ENCODE results near the gene AATF.

Gene AATF

GRCh38 chr17:36932383-36932693 is 16.4 kb upstream of the AATF start:
- no peak overlapping the region for H3K27ac ChIP-seq
- TF ChIP-seq, protein P1, sequence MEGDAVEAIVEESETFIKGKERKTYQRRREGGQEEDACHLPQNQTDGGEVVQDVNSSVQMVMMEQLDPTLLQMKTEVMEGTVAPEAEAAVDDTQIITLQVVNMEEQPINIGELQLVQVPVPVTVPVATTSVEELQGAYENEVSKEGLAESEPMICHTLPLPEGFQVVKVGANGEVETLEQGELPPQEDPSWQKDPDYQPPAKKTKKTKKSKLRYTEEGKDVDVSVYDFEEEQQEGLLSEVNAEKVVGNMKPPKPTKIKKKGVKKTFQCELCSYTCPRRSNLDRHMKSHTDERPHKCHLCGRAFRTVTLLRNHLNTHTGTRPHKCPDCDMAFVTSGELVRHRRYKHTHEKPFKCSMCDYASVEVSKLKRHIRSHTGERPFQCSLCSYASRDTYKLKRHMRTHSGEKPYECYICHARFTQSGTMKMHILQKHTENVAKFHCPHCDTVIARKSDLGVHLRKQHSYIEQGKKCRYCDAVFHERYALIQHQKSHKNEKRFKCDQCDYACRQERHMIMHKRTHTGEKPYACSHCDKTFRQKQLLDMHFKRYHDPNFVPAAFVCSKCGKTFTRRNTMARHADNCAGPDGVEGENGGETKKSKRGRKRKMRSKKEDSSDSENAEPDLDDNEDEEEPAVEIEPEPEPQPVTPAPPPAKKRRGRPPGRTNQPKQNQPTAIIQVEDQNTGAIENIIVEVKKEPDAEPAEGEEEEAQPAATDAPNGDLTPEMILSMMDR (conservative IDR thresholded peaks at IDR 0.05; ENCODE audit: low read depth) = no peak
- POLR2A ChIA-PET (ENCODE audit: low non-redundant PET) = no interaction called here
- CTCF ChIA-PET = no interaction called here
- no peak for DNase-seq (ENCODE audit: low spot score)

DNA sequence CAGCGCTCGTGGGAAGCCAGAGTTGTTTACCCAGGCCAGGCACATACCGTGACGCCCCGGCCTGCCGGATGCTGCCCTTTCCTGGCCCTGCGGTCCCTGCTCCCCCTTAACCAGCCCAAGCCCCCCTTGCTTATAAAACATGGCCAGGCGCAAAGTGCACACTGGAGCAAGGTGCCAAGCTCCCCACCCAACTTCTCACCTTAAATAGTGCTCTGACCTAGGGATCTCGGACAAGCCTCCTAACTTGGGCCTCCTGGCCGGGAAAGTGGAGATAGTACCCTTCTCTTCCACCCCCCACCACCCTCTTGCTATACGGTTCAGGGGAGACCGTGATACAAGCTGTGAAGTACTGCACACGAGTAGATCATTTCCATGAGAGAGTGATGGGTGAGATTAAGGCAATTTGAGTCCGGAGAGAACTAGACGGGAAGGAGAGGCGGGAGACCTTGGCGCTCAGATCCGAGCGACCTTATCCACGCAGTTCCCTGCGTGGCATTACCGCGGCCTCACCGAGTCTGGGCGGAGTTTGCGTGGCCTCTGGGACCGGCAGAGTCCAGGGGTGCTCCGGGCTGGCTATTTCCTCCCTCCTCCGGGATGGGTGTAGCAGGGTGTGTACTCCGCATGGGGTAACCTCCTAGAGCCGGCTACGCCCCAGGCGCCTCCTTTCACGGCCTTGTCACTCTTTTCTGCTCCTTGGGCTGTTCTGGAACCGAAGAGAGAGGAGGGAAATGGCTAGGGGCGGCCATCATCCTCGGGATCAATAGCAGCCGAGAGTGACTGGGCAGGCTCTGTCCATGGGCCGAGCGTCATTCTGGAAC is 15.9 kb upstream of the AATF start:
- no peak overlapping the region for H3K27ac ChIP-seq
- TF ChIP-seq, protein P1 (conservative IDR thresholded peaks at IDR 0.05; ENCODE audit: low read depth) = no peak
- DNase-seq (ENCODE audit: low spot score) = no peak
- ChIA-PET POLR2A (ENCODE audit: low non-redundant PET) (no interaction called here), CTCF (no interaction called here)

GRCh38 chr17:36933512-36934143 is 15.1 kb upstream of the AATF start:
- ChIA-PET CTCF (no interaction called here), POLR2A (ENCODE audit: low non-redundant PET) (no interaction called here)
- no peak for DNase-seq (ENCODE audit: low spot score)
- H3K27ac ChIP-seq = no peak overlapping the region
- TF ChIP-seq, protein P1 (conservative IDR thresholded peaks at IDR 0.05; ENCODE audit: low read depth) = no peak

DNA sequence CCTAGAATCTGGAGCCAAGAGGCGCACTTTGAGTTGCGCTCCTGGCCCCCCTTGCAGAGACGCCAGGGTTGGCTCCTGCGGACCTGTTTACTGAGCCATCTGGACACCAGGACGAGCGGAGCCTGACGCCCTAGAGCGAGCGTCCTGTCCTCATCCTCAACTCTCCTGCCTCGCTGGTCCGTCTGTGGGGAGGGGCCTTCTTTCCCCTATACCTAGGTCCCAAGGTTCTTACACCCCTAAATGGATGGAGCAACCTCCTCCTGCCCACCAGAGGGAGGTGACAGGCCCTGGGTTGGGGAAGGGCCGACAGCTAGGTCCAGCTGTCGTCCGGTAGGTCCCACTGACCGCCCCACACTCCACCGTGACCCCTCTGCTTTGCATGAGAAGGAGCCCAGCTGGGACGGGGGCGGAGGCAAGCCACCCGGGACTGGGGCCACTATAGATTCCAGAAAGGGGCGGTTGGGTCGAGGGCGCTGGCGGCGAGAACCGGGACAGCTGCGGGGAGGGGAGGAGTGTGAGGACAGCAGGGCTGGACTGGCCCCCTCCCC is 14.5 kb upstream of the AATF start:
- no peak for DNase-seq (ENCODE audit: low spot score)
- ChIA-PET CTCF (interaction anchor here (0.5 to 0.7 kb wide), 2 partner anchors 309 to 1729 kb away, joined by 3 read pairs; no protein-coding TSS in a partner anchor), POLR2A (ENCODE audit: low non-redundant PET) (no interaction called here)
- TF ChIP-seq, protein P1 (conservative IDR thresholded peaks at IDR 0.05; ENCODE audit: low read depth) = no peak
- H3K27ac ChIP-seq = no peak overlapping the region

DNA sequence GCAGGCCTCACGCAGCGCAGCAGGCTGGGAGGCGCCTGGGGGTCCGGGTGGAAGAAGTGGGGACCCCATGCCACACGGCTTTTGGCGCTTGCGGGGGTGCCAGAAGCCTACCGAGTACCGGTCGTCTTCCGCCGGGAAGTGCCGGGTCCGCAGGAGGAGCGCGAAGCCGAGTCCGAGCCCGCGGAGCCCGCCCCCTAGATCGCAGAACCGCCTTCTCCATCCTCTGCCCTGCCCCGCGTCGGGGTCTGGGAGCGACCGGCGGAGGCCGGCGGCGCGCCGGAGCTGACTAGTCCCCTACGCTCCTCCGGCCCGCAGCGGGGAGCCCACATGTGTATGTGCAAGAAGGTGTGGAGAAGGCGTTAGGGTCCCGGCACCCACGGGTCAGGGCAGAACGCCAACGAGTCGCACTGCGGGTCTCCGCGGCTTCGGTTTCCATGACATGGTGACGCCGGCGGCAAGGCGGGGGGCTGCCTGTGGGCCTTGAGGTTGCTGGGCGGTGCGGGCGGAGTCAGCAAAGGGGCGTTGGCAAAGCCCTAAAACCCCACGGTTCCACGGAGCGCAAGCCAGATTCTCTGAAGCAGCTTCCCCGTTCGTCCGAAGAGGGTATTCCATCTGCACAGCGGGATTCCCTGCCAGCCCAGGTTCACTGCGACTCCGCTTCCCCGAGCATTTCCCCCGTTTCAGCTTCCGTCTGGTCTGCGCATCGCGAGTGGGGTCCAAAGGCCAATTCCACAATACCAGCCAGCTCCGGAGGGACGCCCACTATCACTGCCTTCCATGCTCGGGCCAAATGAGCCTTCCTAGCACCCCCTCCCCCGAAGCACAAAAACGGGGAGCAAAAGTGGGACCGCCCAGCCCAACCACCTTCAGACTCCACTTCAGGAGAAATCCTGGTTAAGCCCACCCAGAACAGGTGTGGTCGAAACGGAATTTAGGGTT is 13.8 kb upstream of the AATF start:
- CTCF ChIA-PET = interaction anchor here (0.5 to 0.7 kb wide), 3 partner anchors 15 to 1728 kb away, joined by 3 read pairs; no protein-coding TSS in a partner anchor
- POLR2A ChIA-PET (ENCODE audit: low non-redundant PET) = no interaction called here
- TF ChIP-seq, protein P1 (conservative IDR thresholded peaks at IDR 0.05; ENCODE audit: low read depth) = no peak
- DNase-seq (ENCODE audit: low spot score) = no peak
- no peak overlapping the region for H3K27ac ChIP-seq
